ENCODE data around the gene FRYL.
"Not testable (repeated sequence)": the region's sequence is repeated elsewhere in the genome, so short reads cannot be mapped to it uniquely, and the experiment has no call there.

The FRYL gene

GRCh38 chr4:48653217-48654014 is 126.7 kb downstream of the FRYL start:
- no peak for DNase-seq

GRCh38 chr4:48651914-48652313 is 128.2 kb downstream of the FRYL start:
- no peak for DNase-seq

- no peak for DNase-seq
Measured at GRCh38 chr4:48649505-48649904, 130.6 kb downstream of the FRYL start.

- no peak for DNase-seq
Measured at GRCh38 chr4:48645225-48645794, 134.8 kb downstream of the FRYL start.

- no peak for DNase-seq
Measured at GRCh38 chr4:48642421-48643374, 137.4 kb downstream of the FRYL start.

- no peak for DNase-seq
Measured at GRCh38 chr4:48641401-48641800, 138.7 kb downstream of the FRYL start.

- DNase-seq = no peak
Measured at GRCh38 chr4:48640699-48641098, 139.4 kb downstream of the FRYL start.

GRCh38 chr4:48640225-48640624 is 139.9 kb downstream of the FRYL start:
- DNase-seq = no peak

- no peak for DNase-seq
Measured at GRCh38 chr4:48639807-48640206, 140.3 kb downstream of the FRYL start.

- DNase-seq = not testable (repeated sequence)
Measured at GRCh38 chr4:48638586-48638985, 141.5 kb downstream of the FRYL start.

- DNase-seq = no peak
Measured at GRCh38 chr4:48636911-48637310, 143.2 kb downstream of the FRYL start.

- DNase-seq = no peak
Measured at GRCh38 chr4:48635980-48636379, 144.1 kb downstream of the FRYL start.

- DNase-seq = no peak
Measured at GRCh38 chr4:48635310-48635709, 144.8 kb downstream of the FRYL start.

- DNase-seq = no peak
Measured at GRCh38 chr4:48634688-48635308, 145.3 kb downstream of the FRYL start.

GRCh38 chr4:48633657-48634056 is 146.4 kb downstream of the FRYL start:
- no peak for DNase-seq

GRCh38 chr4:48629458-48629857 is 150.6 kb downstream of the FRYL start:
- no peak for DNase-seq

- no peak for DNase-seq
Measured at GRCh38 chr4:48623182-48623780, 156.8 kb downstream of the FRYL start.

GRCh38 chr4:48620831-48621230 is 159.2 kb downstream of the FRYL start:
- no peak for DNase-seq

GRCh38 chr4:48620093-48620492 is 160.0 kb downstream of the FRYL start:
- DNase-seq = no peak

- DNase-seq = no peak
Measured at GRCh38 chr4:48604527-48604926, 175.6 kb downstream of the FRYL start.

GRCh38 chr4:48604041-48604440 is 176.0 kb downstream of the FRYL start:
- DNase-seq = no peak

GRCh38 chr4:48603366-48604003 is 176.6 kb downstream of the FRYL start:
- no peak for DNase-seq
